Kidney (tissue), 14 donors: Measurements from ENCODE around the gene PUM1. TPM values are rescaled to one million over a fixed set of nuclear protein-coding genes. Genes with fewer than 3 reads are reported as not detected.
A peak's percentile ranks its signal among the peaks of the same experiment; 100 is the strongest.

ENCODE experiments used
- DNase-seq, 5 donors: peaks; one replicate each; pipeline ENCODE4 v3.0.0-alpha.2; 2013 to 2020
- FAIRE-seq: peaks from 2 replicates; lab custom pipeline; 2012; peaks lifted over from hg19 to GRCh38; lab: Jason Lieb, UNC
- H3K27ac ChIP-seq, 2 donors: one replicate each; pipeline ENCODE4 v1.7.0; 2013; ENCODE audit warnings: low read depth in 2 of 2, low read length in 2 of 2, inconsistent platforms in 1 of 2
- H3K27me3 ChIP-seq: one replicate; pipeline ENCODE4 v1.7.1; 2013; ENCODE audit warnings: low read length, inconsistent platforms; ENCODE audit not compliant: control insufficient read depth, insufficient read depth
- H3K36me3 ChIP-seq, 3 donors: one replicate each; pipeline versions ENCODE4 v1.7.0 to v1.7.1; 2013; ENCODE audit warnings: low read length in 3 of 3, control low read depth in 1 of 3, inconsistent platforms in 1 of 3; ENCODE audit not compliant: insufficient read depth in 3 of 3, control insufficient read depth in 2 of 3
- H3K4me1 ChIP-seq, 3 donors: one replicate each; pipeline versions ENCODE4 v1.7.0 to v1.7.1; 2013; ENCODE audit warnings: low read length in 3 of 3, inconsistent platforms in 1 of 3, low read depth in 1 of 3; ENCODE audit not compliant: control insufficient read depth in 2 of 3, insufficient read depth in 2 of 3
- H3K4me3 ChIP-seq, 3 donors: one replicate each; pipeline versions ENCODE4 v1.7.0 to v1.8.1; 2013; ENCODE audit warnings: low read length in 3 of 3, control low read depth in 1 of 3, inconsistent platforms in 1 of 3
- H3K9ac ChIP-seq, 3 donors: one replicate each; pipeline versions ENCODE4 v1.7.0 to v1.7.1; 2013; ENCODE audit warnings: low read length in 3 of 3, control low read depth in 1 of 3, inconsistent platforms in 1 of 3
- H3K9me3 ChIP-seq, 3 donors: one replicate each; pipeline versions ENCODE4 v1.7.0 to v1.7.1; 2013; ENCODE audit warnings: low read length in 3 of 3, control low read depth in 1 of 3, inconsistent platforms in 1 of 3; ENCODE audit not compliant: control insufficient read depth in 2 of 3, insufficient read depth in 1 of 3
- CTCF ChIP-seq: IDR thresholded peaks from 3 replicates; pipeline ENCODE4 v1.5.1; 2012; ENCODE audit warnings: mild to moderate bottlenecking, moderate library complexity, borderline replicate concordance; ENCODE audit not compliant: insufficient read depth; ENCODE audit errors: extremely low read depth
- intact Hi-C: fragments of 100-400 bp; cut with DNase I; formaldehyde crosslinking; loops from one replicate; pipeline ENCODE4 v1.11.1; 2022
- polyA plus RNA-seq: library from polyadenylated mRNA; stranded (reverse); fragments of 350-450 nt; fragmentation: Illumina TruSeq; extraction: RNeasy Lipid Tissue Mini Kit (QIAGEN cat#74804); gene quantifications from one replicate; pipeline ENCODE4 v1.2.3, GENCODE V29; 2014; ENCODE audit warnings: low read depth, low replicate concordance; ENCODE audit not compliant: insufficient read depth
- total RNA-seq: library from RNA; stranded (reverse); fragmentation: NEBNext Ultra II Directional; extraction: Animal tissue kit (Norgen Biotek cat#: 25700); gene quantifications from one replicate; pipeline ENCODE4 v1.2.1, GENCODE V29; 2021
- donor health status: control.
- donor health status: control.
- donor health status: control.
- donor health status: control.
- donor health status: control.
- donor health status: DM: yes; HTN: yes; CAD: no.
- donor health status: Normal renal cell carcinoma (clear cell type).

The PUM1 gene
- total and polyA plus RNA-seq, 2 donors from 2014 or later: 19.1 to 150 TPM

GRCh38 chr1:31007462-31007991 lies 58.0 kb downstream of the PUM1 start:
- Histone ChIP-seq H3K4me3 (no peak overlapping the region), H3K27me3 (no peaks in the 10 kb centered on the region), H3K9ac (no peak overlapping the region), H3K36me3 (peaks cover 0 to 5% (median 0%) of the 10 kb centered on the region in 3 donors), H3K9me3 (no peaks in the 10 kb centered on the region), H3K27ac (no peak overlapping the region), H3K4me1 (peaks cover 0 to 16% (median 10%) of the 10 kb centered on the region in 3 donors)
- TF ChIP-seq CTCF: no peak
- FAIRE-seq (no peak), DNase-seq (peak in 2 of 5 donors; percentile 67 to 75)
- intact Hi-C loops: no loop called here

DNA sequence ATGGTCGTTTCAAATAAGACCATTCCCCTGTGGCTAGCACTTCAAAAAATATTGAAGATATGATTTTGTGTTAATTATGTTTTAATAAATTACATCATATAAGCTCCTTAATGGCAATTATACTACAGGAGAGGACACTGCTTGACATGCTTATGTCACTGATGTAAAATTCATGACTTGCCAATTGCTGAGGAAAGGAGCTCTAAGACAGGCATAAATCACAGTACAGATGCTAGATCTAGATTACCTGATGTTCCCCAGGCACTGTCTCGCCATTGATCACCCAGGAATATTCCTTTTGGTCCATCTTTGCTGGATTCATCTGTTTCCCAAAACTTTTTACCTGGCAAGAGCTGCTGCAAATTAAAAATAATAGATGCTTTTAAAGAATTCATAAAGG lies 58.8 kb downstream of the PUM1 start:
- Histone ChIP-seq H3K27ac (peak overlapping the region in 1 of 2 donors; percentile 43), H3K27me3 (no peaks in the 10 kb centered on the region), H3K4me3 (no peak overlapping the region), H3K4me1 (peaks cover 0 to 11% (median 7%) of the 10 kb centered on the region in 3 donors), H3K9ac (no peak overlapping the region), H3K9me3 (no peaks in the 10 kb centered on the region), H3K36me3 (peaks cover 0 to 5% (median 4%) of the 10 kb centered on the region in 3 donors)
- no peak for TF ChIP-seq CTCF
- FAIRE-seq (no peak), DNase-seq (no peak)
- intact Hi-C loops: no loop called here

DNA sequence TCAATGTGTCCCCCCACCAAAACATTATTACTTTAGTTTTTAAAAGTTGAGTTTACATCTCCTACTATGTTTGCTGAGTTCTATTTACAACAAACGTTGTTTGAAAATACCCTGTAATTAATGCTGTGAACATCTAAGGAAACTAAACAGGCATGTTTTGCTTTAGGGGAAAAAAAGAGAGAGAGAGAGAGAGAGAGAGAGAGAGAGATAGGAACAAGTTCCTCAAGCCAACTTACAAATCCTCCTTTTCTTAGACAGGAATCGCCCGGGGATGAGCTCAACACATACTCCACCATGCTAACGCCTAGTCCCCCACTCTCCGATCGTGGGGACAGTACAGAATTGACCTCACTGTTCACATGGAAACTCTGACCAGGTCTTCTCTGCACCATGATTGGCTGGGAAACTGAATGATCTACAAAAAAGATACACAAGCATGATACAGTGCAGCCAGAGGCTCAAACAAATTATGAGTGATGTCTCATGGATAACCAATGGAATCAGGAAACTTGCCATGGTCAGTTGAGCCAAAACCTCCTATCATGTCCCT lies 59.8 kb downstream of the PUM1 start:
- Histone ChIP-seq H3K9me3 (no peaks in the 10 kb centered on the region), H3K36me3 (peaks cover 0 to 5% (median 5%) of the 10 kb centered on the region in 3 donors), H3K27ac (no peak overlapping the region), H3K4me1 (peaks cover 0 to 10% (median 7%) of the 10 kb centered on the region in 3 donors), H3K9ac (no peak overlapping the region), H3K27me3 (no peaks in the 10 kb centered on the region), H3K4me3 (no peak overlapping the region)
- FAIRE-seq (no peak), DNase-seq (no peak)
- intact Hi-C loops: no loop called here
- TF ChIP-seq CTCF: no peak
